COLO668 (cell line): ENCODE measurements around the gene B4GALNT3.
"Not testable (repeated sequence)": the region's sequence is repeated elsewhere in the genome, so short reads cannot be mapped to it uniquely, and the experiment has no call there.

ENCODE experiments used
- DNase-seq: peaks from one replicate; lab custom pipeline; 2025; ENCODE audit not compliant: unreplicated experiment; lab: John Stamatoyannopoulos, UW

The B4GALNT3 gene

GRCh38 chr12:459430-460258 lies at the start of gene B4GALNT3:
B4GALNT3 (plus strand) TSS chr12:459939; CDS start chr12:460377, 438 bp downstream.
- peak; percentile 81 for DNase-seq

- no peak for DNase-seq
These were observed 44.9 kb upstream of the B4GALNT3 start for GRCh38 chr12:414859-415258.

DNA sequence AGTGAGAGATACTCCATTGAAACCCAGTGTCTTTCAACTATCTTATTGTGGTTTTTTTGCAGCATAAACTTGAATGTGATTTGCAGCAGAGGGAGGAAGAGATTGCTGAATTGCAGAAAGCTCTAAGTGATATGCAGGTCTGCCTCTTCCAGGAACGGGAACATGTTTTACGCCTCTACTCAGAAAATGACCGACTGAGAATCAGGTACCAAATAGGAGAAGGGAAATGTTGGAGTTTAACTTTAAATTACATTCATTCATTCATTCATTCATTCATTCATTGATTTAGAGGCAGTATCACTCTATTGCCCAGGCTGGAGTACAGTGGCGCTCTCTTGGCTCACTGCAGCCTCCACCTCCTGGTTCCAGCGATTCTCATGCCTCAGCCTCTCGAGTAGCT lies 41.3 kb upstream of the B4GALNT3 start:
- DNase-seq, result no peak

- DNase-seq, result no peak
These were observed 37.2 kb upstream of the B4GALNT3 start for GRCh38 chr12:422526-422925.

GRCh38 chr12:435737-436136 lies 24.0 kb upstream of the B4GALNT3 start:
- DNase-seq, result not testable (repeated sequence)

DNA sequence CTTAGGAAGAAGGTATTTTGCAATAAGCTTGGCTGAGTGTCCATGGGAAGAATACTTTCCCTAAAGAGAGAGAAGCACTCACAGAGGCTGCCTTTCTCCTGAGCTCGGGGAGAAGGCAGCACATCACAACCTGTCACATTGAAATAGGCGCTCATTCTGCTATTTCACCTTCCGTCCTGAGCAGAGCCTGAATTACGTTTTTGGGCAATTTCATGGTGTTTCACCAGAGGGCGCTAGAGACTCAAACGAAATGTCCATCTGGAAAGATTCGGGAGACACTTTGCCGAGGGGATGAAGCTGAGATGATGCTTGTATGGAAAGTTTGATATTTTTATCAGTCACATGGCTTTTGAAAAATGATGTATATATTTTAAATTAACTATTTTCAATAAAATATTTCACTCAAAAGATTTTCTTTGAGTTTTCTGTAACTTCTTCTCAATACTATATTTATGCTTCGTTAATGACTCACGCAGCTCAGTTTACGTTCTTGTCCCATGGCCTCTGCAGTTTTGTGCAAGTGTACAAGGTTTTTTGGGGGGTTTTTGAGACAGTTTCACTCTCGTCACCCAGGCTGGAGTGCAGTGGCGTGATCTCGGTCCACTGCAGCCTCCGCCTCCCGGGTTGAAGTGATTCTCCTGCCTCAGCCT lies 17.4 kb upstream of the B4GALNT3 start:
- DNase-seq, result peak; percentile 49

GRCh38 chr12:447141-447540 lies 12.6 kb upstream of the B4GALNT3 start:
- DNase-seq, result no peak

GRCh38 chr12:449203-449602 lies 10.5 kb upstream of the B4GALNT3 start:
- no peak for DNase-seq

- no peak for DNase-seq
These were observed 9.3 kb upstream of the B4GALNT3 start for GRCh38 chr12:450438-450837.

DNA sequence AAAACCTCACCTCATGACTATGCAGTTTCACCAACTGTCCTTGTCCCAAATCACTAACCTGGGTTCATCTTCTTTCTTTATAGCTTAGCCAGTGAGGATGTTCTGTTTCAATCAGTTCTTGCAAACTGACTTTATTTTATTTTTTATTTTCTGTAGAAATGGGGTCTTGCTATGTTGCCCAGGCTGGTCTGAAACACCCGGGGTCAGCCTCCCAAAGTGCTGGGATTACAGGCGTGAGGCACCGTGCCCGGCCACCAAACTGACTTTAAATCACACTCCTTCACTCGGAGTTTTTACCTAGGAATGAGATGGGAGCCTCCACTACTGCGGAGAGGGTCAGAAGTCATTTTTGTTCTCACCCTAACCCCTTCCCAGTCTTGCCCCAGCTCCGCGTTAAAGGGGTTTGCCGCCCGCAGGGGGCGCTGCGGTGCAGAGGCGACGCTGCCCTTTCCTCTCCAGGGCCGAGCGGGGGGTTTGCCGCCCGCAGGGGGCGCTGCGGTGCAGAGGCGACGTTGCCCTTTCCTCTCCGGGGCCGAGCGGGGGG lies 7.0 kb upstream of the B4GALNT3 start:
- peak; percentile 21 for DNase-seq

DNA sequence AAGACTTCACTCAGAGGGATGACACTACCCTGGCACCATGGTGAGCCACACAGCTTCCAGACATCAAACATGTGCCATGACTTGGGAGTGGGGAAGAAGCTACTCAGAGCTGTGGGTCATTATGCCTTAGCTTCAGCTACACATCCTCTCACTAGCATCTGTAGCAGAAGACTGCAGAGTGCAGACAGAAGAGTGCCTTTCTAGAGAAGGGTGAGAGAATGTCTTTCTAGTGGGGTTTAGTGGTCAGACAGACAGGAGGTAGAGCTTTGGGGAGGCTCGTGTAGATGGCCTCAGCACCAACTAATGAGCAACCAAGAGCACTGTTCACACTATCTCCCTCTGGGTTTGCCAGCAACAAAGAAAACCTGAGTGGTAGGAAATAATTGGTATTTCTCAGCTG lies 4.9 kb upstream of the B4GALNT3 start:
- DNase-seq, result no peak

- DNase-seq, result no peak
These were observed 3.9 kb upstream of the B4GALNT3 start for GRCh38 chr12:455821-456220.

GRCh38 chr12:457676-458075 lies 2.1 kb upstream of the B4GALNT3 start:
- DNase-seq, result no peak

GRCh38 chr12:459050-459429 lies 699 bp upstream of the B4GALNT3 start:
- DNase-seq, result no peak

DNA sequence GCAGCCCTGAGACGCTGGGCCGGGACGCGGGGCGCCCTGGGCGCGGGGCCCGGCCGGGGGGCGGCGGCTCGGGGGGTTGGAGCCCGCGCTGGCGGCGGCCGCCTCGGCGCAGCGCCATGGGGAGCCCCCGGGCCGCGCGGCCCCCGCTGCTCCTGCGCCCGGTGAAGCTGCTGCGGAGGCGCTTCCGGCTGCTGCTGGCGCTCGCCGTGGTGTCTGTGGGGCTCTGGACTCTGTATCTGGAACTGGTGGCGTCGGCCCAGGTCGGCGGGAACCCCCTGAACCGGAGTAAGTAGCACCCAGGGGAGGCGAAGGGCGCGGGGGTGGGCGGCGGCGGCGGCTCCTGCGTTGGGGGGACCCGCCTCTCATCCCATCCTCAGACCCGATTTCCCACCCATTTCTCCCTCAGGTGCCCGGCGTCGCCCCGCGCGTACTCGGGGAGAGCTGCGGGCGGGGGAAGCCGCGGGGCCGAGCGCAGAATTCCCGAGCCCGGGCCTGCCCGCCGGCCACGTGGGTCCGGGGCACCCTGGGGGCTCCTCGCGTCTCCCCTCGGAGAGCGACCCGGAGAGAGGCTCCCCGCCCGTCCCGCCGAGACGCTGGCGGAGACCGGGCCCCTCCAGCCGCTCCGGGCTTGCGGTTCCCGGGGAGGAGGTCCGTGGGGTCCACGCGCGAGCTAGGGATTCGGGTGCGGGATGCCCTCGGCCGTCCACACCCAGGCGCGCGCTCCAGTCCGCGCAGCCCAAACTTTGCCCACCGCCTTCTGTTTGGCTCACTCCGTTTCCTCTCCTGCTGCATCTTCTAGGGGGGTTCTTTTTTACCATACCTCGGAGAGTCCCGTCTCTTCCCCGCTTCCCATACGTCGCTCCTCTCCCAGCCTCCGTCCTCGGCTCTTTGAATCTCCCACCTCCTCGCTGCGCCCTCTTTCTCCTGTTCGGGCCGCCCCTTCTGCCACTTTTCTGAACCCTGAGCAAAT lies 807 bp downstream of the B4GALNT3 start:
- DNase-seq, result peak; percentile 69

- DNase-seq, result no peak
These were observed 1.7 kb downstream of the B4GALNT3 start for GRCh38 chr12:461425-461824.

- DNase-seq, result peak; percentile 83
These were observed 3.4 kb downstream of the B4GALNT3 start for GRCh38 chr12:462936-463705.

DNA sequence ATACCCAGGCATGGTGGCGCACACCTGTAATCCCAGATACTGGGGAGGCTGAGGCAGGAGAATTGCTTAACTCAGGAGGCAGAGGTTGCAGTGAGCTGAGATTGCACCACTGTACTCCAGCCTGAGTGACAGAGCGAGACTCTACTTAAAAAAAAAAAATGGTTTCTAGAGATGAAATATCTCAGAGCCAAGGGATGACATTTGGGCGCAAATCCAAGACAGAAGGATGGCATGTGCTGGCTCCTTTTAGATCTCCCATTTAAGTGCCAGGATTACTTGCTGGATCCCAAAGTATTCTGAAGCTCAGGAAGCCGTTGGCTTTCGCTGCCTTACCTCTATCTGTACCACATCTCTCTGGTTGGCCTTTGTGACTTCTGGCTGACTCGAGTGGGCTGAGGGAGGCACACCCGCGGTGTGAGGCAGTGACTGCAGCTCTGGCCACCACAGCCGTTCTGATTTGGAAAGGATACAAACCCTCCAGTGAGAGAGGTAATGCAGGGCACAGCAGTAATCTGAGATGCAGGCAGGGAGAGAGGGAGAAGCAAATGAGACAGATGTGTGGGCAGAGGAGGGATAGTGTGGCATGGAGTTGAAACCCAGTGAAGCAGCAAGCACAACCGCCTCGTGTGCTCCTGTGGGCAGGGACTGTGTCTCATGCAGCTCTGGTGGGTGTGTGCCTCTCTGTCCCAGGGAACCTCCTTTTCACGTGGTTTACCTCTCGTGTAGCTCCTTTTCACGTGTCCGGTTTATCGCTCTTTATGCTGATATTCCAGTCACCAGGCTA lies 4.9 kb downstream of the B4GALNT3 start:
- peak; percentile 36 for DNase-seq

DNA sequence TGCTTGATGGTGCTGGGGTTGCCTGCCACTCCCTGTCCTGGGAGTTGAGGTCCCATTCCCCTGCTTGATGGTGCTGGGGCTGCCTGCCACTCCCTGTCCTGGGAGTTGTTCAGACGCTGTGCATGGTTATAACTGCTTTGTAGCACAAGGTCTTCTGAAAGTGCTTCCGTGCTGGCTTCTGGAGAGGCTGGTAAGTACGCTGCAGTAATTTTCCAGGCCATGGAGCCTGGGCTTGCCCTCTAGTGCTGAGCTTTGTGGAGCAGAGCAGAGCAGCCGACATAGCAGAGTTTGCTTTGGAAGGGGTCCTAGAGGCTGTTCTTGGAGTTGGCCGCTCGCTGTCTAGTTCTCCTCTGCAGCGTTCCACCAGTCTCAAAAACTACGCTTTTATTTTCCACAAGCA lies 6.3 kb downstream of the B4GALNT3 start:
- no peak for DNase-seq

- no peak for DNase-seq
These were observed 7.0 kb downstream of the B4GALNT3 start for GRCh38 chr12:466762-467161.
